HG02763 (cell line): ENCODE results near the gene PPP2R5D.

Experiments used
- ATAC-seq: cut with Tn5 transposase; IDR thresholded peaks from one replicate; pipeline ENCODE4 v1.9.1; 2021; ENCODE audit warnings: mild to moderate bottlenecking, moderate library complexity; ENCODE audit not compliant: unreplicated experiment

The PPP2R5D gene

DNA sequence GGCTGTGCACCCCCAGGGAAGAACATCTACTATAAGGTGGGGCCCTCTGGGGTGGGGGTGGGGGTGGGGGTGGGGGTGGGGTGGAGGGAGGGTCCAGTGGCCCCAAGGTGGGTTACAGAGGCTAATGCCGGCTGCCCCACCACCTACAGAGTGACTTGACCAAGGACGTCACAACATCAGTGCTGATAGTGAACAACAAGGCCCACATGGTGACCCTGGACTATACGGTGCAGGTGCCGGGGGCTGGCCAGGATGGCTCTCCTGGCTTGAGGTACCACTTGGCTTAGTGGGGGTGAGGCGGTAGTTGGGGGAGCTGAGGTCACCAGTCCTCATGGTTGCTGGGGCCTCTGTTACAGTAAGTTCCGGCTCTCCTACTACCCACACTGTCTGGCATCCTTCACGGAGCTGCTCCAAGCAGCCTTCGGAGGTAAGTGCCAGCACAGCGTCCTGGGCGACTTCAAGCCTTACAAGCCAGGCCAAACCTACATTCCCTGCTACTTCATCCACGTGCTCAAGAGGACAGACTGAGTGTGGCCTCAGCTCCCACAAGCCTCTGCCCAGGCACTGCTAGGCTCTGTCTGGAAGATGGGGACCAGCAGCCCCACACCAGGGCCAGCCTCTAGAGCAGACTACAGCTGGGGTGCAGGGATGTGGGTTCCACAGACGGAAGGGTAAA, 21.1 kb upstream of the PPP2R5D start:
- no peak for ATAC-seq

DNA sequence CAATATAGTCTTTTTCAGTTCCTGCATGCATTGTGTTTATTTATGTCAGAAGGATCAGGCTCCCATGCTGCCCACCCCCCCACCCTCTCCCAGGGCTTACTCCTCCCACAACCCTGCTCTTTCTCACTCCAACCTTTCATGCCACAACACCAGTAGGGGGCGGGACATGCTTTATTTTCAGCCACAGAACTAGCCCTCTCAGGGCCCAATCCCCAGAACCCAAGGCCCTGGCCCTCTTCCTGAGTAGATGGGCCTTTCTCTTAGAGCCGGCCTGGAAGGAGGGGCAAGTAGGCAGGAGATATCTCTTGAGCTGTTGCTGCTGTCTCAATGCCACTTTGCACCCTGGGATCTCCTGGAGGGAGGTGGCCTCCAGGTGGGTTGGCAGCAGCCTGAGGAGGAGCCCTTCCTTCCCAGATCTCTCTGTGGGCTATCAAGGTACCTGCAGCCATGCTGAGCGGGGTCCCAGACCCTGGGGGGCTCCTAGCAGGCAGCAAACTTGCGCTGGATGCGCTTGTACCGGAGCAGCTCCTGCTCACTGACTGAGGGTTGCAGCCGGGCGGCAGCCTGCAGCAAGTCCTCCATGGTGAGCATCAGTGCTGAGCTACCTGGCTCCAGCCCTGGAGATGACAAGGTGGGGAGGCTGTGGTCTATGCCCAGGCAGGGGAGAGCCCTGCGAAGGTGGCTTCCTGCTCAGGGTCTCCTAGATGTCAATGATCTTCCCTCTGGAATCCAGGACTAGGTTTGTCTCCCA, 20.3 kb upstream of the PPP2R5D start:
- ATAC-seq: no peak

DNA sequence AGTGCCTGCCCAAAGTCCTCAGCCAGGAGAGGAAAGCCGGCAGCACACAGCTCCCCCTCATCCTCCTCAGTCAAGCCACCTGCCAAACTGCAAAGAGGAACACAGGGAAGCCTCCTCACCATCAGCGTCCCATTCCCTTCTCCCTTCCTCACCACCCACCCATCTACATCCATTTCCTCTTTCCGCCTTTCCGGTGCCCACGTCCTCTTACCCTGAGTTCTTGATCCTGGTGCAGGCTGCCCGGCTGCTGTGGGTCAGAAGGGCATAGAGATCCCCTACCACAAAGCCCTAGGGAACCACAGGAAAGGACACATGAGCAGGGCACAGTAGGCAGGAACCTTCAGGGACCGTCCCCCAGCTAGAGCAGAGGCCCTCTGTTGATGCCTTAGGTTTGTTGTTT, 17.8 kb upstream of the PPP2R5D start:
- ATAC-seq: no peak

DNA sequence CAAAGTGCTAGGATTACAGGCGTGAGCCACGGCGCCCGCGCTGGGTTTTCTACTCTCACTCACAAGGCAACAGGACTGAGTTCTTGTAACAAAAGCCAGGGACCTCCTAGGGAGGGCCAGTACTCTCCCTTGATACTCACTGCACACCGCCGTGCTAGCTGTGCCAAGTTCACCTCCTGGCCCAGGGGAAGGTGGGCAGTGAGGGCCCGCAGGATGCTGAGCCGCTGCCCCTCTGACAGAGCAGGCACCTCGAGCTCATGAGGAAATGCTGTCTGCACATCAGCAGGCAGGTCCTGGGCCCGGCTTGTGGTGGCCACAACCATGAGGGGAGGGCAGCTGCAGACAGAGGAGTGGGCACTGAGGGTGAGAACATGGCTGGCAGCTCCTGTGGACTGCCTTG, 17.1 kb upstream of the PPP2R5D start:
- ATAC-seq: no peak

DNA sequence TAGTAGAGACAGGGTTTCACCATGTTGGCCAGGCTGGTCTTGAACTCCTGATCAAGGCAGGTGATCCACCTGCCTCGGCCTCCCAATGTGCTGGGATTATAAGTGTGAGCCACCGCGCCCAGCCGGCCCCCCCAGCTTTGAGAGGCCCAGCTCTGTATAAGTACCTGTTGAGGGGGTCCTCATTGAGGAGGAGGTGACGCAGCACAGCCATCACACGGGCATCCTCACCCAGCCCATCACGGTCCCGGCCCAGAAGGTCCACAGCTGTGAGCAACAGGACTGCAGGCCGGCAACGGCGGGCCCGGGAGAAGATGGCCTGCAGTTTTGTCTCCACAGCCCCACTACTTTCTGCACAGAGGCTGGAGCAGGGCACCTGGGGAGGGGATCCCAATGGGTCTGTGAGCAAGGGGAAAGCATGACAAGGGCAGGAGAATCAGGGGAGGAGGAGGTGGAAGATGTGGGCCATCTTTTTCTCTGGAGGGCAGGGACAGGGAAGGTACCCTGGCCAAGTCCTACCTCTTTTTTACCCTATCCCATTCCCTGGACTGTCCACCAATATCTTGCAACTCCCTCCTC, 16.2 kb upstream of the PPP2R5D start:
- ATAC-seq: no peak

DNA sequence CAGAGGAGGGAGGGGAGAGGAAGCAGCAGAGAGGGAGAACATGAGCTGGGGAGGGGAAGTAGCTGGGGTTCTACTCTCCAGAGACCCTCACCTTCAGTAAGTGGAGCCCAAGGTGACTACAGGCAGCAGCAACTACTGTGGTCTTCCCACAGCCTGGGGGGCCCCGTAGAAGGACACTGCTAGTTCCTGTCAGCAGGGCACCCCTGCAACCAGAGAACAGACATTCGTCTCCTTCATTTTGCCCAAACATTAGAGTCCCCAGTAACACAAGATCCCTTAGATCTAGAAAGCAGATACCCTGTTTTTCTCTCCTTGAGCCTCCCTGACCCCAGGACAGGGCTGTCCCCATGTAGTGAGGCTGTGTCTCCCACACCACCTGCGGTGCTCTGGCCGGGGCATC, 15.6 kb upstream of the PPP2R5D start:
- no peak for ATAC-seq

DNA sequence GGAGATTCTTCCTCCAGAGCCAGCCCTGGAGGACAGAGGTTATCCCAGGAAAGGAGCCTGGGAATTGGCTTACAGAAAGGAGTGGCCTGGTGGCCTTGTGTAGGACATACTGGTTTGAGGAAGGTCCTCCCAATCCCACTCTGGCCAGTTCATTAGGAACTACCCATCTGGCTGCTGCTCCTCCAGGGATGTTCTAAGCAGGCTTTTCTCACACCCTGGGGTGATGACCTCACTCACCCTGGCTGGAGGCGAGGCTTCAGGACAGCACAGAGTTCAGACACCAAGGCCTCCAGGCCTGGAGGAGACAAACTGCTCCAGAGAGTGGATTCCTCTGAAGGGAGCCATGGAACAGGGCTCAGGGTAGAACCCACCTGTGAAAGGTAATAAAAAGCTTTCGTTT, 14.9 kb upstream of the PPP2R5D start:
- no peak for ATAC-seq

DNA sequence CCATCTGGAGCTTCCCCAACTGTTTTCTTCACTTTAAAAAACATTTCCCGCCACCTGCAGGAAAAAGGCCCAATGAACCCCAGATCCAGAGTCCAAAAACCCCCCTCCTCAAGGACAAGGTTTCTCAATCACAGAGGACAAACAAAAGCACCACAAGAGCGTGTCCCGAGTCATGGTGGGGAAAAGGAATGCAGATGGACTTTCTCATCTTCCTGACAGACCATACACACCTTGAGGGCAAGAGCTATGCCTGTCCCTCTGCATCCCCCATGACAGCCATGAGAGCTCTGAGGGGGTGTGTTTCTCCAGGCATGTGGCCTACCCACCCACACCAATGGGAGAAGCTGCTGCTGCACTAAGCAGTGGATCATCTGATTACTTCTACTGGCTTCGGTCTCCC, 14.4 kb upstream of the PPP2R5D start:
- ATAC-seq: no peak

DNA sequence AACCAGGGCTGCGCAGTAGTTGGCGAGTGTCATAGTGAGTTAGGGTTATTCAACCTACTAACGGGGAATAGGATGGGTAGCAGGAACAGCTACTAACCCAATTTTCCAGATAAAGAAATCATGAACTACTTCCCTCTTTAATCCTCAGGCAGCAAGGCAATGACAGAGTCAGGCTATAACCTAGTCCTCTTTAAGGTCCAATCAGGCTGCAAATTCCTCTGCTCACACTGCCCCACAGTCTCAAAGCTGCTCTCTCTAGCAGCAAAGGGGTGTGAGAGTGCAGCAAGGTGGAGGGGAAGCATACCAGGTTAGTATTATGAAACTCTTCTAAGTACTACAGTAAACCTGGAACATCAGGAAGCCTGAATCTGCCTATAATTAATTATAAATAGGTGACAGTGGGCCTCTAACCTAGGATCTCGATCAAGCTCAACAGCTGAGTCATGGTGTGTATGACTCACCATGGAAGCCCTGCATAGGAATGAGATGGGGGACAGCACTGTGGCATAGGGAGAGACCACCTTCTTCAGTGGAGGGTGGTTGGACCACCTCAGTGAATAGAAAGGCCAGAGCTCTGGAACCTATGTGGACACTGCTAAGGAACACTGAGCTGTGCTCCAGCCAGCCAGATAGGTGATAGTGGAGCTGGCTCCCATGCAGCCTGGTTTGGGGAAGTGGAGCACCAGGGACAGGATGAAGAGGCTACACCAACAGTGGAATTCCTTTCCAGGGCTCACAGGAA, 13.3 kb upstream of the PPP2R5D start:
- ATAC-seq: no peak

DNA sequence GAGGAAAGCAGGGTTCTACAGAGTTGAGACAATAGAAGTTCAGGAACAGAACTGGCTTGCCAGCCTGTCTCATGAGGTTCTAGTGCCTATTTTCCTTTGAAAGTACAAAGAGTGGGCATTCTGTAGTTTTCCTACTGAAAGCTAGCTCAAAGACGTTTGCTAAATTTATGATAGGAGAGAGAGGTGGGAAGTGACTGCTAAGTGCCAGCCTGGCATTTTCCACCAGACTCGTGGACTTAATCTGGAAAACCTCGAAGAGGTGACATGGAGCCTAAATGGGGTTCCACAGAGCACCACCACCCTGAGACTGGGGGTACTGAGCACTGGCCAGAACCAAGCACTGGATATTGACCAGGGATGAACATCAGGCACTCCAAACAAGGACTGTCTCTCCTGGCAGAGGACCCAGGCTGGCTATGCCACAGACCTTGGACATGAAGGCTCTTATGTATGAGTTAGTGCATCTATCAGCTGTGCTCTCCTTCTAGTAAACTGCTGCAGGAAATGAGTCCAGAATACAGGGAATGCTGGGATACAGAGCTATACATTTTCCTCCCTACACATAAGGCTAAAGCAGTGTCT, 12.5 kb upstream of the PPP2R5D start:
- ATAC-seq: no peak

DNA sequence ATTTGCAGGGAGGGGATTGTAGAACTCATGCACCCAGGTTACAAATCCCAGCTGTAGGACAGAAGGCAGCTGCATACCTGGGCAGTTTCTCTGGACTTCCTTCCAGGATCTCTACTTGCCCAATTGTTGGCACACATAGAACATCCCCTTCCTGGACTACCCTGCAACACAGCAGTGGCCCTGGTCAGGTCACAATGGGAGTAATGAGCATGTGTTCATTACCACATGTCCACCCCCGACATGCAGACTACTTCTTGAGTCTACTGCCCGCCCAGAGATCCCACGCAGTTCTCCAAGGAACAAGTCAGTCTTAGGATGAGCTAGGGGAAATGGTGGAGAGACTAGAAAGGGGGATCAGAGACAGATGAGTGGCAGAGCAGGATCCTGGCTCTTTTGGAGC, 10.4 kb upstream of the PPP2R5D start:
- no peak for ATAC-seq

DNA sequence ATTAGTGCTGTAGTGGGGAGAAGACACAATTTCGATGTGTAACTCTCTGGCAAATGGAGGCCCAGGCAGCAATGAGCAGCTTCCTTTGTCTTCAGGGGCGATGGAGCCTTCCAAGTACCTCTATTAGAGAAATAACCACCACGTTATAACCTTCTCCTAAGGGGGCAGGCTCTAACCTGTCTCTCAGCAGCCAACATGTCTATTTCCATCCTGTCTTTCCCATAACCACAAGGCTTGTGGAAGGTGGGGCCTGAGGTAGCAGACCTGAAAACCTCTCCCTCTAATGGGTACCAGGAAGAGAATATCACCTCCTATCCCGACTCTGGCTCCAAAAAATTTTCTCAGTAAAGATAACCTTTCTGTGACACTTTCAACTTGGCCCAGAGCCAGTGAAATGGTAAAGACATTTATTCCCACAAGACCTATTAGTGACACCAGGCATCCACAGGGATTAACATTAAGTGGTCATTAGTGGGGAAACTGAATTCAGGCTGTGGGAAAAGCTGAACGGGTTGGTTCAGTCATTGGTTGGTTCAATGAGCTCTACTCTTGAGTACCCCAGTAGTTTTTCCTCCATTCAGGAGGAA, 9.4 kb upstream of the PPP2R5D start:
- ATAC-seq: no peak

DNA sequence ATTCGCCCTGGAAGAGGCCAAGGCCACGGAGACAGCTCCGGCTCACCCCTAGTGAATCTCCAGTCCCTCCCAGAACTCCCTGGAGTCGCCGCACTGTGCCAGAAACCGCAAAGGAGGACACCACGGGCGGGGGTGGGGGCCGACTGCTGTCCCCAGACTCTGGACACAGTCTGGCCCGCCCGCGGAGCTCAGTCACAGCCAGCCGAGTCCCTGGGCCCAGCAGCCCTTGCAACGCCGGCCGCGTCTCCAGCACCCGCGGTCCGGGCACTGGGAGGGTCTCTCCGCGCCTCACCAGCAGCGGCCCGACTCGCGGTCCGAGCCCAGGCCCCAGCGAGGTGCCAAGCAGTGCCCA, 5.9 kb upstream of the PPP2R5D start:
- no peak for ATAC-seq

DNA sequence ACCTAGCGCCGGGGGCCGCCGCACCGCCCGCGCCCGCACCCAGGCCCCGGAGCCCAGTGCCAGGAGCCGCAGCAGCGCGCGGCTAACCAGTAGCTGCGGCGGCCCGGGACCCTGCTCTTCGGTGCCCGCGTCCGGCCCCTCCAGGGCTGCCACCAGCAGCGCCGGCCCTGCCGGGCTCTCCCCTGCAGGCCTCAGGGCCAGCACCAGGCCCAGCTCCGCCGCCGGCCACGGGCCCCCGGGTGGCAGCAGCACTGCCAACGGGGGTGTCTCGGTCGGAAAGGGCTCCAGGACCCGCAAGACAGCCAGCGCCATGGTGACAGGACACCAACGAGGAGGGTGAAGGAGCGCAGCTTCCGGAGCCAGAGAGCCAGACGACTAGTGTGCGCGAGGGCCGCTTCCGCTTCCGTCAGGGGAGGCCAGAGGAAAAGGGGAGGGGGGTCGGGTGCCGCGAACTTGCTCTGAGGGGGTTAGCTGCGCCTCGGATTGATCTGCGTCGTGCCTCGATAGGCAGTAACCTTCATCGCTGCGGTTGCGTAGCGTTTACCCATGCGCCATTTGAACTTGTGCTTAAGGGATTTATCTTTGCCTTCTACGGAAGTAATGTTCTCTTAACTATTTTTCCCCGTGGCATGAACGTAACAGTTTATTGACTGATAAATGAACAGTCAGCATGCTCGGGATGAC, 5.4 kb upstream of the PPP2R5D start, which contains the start of gene PEX6:
Gene PEX6, minus strand, starts transcription at position 343 of the 684 bp plus-strand sequence. Its CDS starts 31 bp downstream, at position 312.
- peak; percentile 90 for ATAC-seq

DNA sequence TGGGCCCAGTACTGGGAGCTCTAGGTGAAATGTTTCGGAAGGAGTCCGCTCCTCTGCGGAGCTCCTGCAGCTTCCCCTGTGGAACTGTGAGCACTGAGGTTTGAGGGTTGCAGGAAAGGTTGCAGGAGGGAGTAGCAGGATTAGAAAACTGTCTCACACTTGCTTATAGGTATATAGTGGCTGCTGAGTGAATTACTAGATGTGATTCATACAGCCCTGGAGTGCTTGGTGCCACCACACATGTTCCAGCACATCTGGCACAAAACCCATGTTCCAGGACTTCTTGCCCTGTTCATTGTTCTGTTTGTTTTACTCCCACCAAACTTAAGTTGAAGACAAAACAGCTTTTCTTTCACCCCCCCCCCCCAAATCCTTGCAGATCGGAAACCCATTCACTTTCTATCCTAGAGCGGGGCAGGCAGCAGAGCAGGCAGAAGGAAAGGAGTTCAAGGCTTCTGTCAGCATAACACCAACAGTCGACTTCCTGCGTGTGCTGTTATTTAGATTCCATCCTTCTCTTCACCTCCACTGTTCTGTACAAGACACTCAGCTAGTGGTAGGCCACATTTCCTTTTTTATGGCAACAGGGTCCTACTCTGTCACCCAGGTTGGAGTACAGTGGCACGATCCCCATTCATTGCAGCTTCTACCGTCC, 4.7 kb upstream of the PPP2R5D start:
- no peak for ATAC-seq

DNA sequence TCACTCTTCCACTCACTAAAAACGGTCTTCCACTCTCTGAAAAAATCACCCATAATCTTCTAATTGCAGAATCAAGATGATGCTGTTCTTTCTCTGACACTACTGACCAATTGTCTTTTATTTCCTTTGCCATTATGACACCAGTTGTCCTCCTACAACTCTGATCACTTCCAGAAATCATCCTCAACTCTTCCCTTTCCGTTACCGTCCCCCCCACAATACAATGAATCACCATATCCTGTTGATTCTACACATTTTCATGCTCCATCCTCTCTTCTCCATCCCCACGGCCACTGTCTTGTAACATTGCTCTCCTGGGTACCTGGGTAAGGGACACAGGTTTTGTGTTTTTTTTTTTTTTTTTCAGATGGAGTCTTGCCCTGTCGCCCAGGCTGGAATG, 2.5 kb upstream of the PPP2R5D start:
- ATAC-seq: no peak

DNA sequence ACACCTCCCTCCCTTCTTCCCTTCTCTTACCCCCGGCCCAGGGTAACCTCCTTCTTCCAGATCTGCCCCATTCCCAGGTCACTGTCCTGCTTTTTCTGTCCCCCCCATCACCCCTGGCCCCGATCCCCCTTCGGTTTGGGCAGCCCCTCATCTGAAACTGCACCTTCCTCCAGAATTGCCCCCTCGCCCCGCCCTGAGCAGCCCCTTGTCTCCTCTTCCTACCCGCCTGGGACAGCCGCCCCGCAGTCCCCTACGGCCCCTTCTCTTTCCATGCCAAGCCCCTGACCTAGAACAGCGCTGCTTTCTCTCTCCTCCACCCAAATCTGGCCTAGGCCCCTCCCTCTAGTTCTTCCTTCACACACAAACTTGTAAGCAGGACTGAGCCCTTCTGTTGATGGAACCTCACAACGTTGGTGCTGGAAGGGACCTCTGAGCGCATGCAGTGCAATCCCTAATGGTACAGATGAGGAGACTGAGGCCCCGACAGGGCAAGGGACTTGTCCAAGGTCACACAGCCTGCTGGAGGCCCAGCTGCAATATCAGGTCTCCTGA, 630 bp downstream of the PPP2R5D start:
- ATAC-seq: no peak

DNA sequence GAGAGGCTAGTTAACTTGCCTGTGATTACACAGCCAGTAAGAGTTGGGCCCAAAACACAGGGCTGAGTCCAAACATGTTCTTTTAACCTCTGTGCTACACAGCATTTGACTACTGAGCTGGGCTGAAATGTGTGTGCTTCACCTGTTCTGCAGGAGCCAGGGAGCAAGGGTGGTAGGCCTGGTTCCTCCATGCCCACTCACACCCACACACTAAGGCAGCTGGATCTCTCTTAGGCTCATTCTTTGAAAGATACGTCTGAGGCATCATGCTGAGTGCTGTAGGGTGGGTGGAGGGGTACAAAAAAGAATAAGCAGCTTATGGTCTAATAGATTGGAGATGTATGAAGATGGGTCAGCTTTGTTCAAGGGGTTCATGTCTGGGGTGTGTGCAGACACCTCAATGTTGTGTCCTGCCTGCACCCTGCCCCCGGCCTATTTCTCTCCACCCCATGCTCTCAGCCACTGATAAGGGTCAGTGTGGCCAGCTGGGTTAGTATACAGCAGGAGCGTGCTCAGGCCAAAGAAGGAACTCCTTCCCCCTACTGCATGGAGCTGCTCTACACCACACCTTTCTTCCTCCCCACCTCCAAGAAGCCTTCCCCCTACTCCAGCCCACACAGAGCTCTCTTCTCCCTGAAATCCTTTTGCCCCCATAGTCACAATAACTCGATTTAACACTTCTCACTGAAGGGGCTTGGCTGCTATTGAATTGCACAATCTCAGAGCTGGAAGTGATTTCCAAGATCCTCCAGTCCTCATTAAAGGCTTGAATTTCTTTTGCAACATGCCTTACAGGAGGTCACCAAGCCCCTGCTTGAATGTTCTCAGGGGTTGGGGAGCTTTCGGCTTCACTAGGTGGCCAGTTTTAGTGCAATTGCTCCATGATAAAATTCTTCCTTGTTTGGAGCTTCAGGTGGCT, 3.4 kb downstream of the PPP2R5D start:
- no peak for ATAC-seq
